PC-9 (cell line): Measurements from ENCODE around the gene IL20.

Source experiments
- CTCF ChIP-seq: fragments of 200-600 bp; sonication (generic); conservative IDR thresholded peaks from 2 replicates; pipeline ENCODE4 v1.6.1; 2017; ENCODE audit warnings: mixed run types, antibody characterized with exemption, mild to moderate bottlenecking, moderate library complexity
- EZH2 ChIP-seq: fragments of 200-600 bp; sonication (generic); IDR thresholded peaks from 2 replicates; pipeline ENCODE4 v1.8.0; 2017; ENCODE audit warnings: antibody characterized with exemption, low read depth

DNA sequence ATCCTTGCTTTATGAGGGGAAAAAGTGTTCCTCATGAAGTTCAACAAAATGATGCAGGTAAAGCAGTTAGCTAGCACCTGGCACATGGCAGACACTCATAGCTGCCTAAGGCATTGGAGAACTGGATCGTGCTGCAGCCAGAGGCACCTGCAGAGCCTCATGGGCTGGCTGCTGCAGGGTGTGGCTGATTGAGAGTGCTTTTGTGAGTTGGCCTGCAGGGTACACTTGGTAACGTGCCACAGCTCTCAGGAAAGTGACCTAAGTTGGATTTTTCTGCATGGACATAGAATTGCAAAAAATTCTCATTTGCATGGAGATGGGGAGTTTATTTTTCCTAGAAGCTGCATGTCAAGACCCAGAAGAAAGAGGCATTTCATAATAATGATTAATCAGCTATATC, 31.6 kb upstream of the IL20 start:
- TF ChIP-seq CTCF (no peak), EZH2 (no peak)
